Vagina (tissue), 2 donors: ENCODE measurements around the gene RPTOR. TPM values are rescaled to one million over a fixed set of nuclear protein-coding genes. Genes with fewer than 3 reads are reported as not detected.

Experiments
- DNase-seq, 2 donors: peaks; one replicate each; pipeline ENCODE4 v3.0.0-alpha.2; 2017; ENCODE audit errors: extremely low spot score in 2 of 2
- H3K27ac ChIP-seq: fragments of 200-600 bp; sonication (generic); one replicate; pipeline ENCODE4 v1.5.1; 2019
- H3K27me3 ChIP-seq: fragments of 200-600 bp; sonication (generic); one replicate; pipeline ENCODE4 v1.5.1; 2019
- H3K36me3 ChIP-seq, 2 donors: fragments of 200-600 bp; sonication (generic); one replicate each; pipeline ENCODE4 v1.5.1; 2017 to 2019
- H3K4me1 ChIP-seq: fragments of 200-600 bp; sonication (generic); one replicate; pipeline ENCODE4 v1.5.1; 2019
- H3K4me3 ChIP-seq, 2 donors: fragments of 200-600 bp; sonication (generic); 1 replicate in 1 of 2; 2 replicates in 1 of 2; pipeline ENCODE4 v1.5.1; 2016 to 2019
- H3K9me3 ChIP-seq: fragments of 200-600 bp; sonication (generic); one replicate; pipeline ENCODE4 v1.5.1; 2019
- CTCF ChIP-seq, 3 experiments: fragments of 450-650 bp in 2 of 3; fragments of 200-600 bp in 1 of 3; sonication (generic) in 1 of 3; IDR thresholded peaks; one replicate each; pipeline ENCODE4 v1.5.1; 2017 to 2019; ENCODE audit warnings: antibody characterized with exemption in 3 of 3, mild to moderate bottlenecking in 2 of 3, moderate library complexity in 2 of 3
- POLR2A ChIP-seq, 2 donors: fragments of 450-650 bp; IDR thresholded peaks; one replicate each; pipeline ENCODE4 v1.6.1; 2017; ENCODE audit warnings: antibody characterized with exemption in 2 of 2, mild to moderate bottlenecking in 2 of 2, moderate library complexity in 2 of 2
- POLR2AphosphoS5 ChIP-seq, 2 donors: sonication (generic); formaldehyde crosslinking; IDR thresholded peaks; one replicate each; pipeline ENCODE4 v1.9.0; 2017; ENCODE audit warnings: antibody characterized with exemption in 2 of 2, mild to moderate bottlenecking in 2 of 2, low read depth in 1 of 2; ENCODE audit not compliant: insufficient read depth in 1 of 2
- intact Hi-C: fragments of 100-400 bp; cut with DNase I; formaldehyde crosslinking; loops from one replicate; pipeline ENCODE4 v1.15.1; 2023
- total RNA-seq: library from RNA; depleted of rRNA; stranded (reverse); fragments of >200 nt; gene quantifications from one replicate; pipeline ENCODE4 v1.2.3, GENCODE V29; 2016

RPTOR gene
- total RNA-seq, 1 donor from 2014 or later = 38.3 TPM

- TF ChIP-seq POLR2AphosphoS5 (IDR thresholded peaks at IDR 0.05; ENCODE audit: insufficient read depth in 1 of 2, low read depth in 1 of 2) (no peak), CTCF (IDR thresholded peaks at IDR 0.05) (no peak), POLR2A (IDR thresholded peaks at IDR 0.05) (no peak)
- Histone ChIP-seq H3K36me3 (peaks cover 2 to 35% of the 10 kb centered on the region in 2 donors), H3K4me3 (no peak overlapping the region), H3K4me1 (no peaks in the 10 kb centered on the region), H3K27me3 (no peaks in the 10 kb centered on the region), H3K27ac (no peak overlapping the region), H3K9me3 (no peaks in the 10 kb centered on the region)
- DNase-seq = no peak
- intact Hi-C loops = no loop called here
These were observed 340.2 kb downstream of the RPTOR start for GRCh38 chr17:80884811-80885210.

- intact Hi-C loops = no loop called here
- Histone ChIP-seq H3K9me3 (no peaks in the 10 kb centered on the region), H3K27me3 (no peaks in the 10 kb centered on the region), H3K4me1 (peaks cover 3% of the 10 kb centered on the region), H3K27ac (no peak overlapping the region), H3K36me3 (peaks cover 2 to 30% of the 10 kb centered on the region in 2 donors), H3K4me3 (no peak overlapping the region)
- DNase-seq = no peak
- TF ChIP-seq POLR2AphosphoS5 (IDR thresholded peaks at IDR 0.05; ENCODE audit: insufficient read depth in 1 of 2, low read depth in 1 of 2) = no peak
- no peak for TF ChIP-seq CTCF (IDR thresholded peaks at IDR 0.05)
These were observed 341.4 kb downstream of the RPTOR start for GRCh38 chr17:80885947-80886582.

GRCh38 chr17:80886641-80887573 lies 342.3 kb downstream of the RPTOR start:
- TF ChIP-seq POLR2AphosphoS5 (IDR thresholded peaks at IDR 0.05; ENCODE audit: insufficient read depth in 1 of 2, low read depth in 1 of 2) (no peak), CTCF (IDR thresholded peaks at IDR 0.05) (no peak), POLR2A (IDR thresholded peaks at IDR 0.05) (no peak)
- intact Hi-C loops = no loop called here
- Histone ChIP-seq H3K4me3 (no peak overlapping the region), H3K4me1 (peaks cover 12% of the 10 kb centered on the region), H3K9me3 (no peaks in the 10 kb centered on the region), H3K27ac (no peak overlapping the region), H3K36me3 (peaks cover 0 to 30% of the 10 kb centered on the region in 2 donors), H3K27me3 (no peaks in the 10 kb centered on the region)
- no peak for DNase-seq

- Histone ChIP-seq H3K4me1 (peaks cover 18% of the 10 kb centered on the region), H3K36me3 (peaks cover 0 to 30% of the 10 kb centered on the region in 2 donors), H3K27ac (no peak overlapping the region), H3K4me3 (no peak overlapping the region), H3K9me3 (no peaks in the 10 kb centered on the region), H3K27me3 (no peaks in the 10 kb centered on the region)
- intact Hi-C loops = no loop called here
- DNase-seq = no peak
- no peak for TF ChIP-seq POLR2AphosphoS5 (IDR thresholded peaks at IDR 0.05; ENCODE audit: insufficient read depth in 1 of 2, low read depth in 1 of 2)
These were observed 343.1 kb downstream of the RPTOR start for GRCh38 chr17:80887639-80888175.

GRCh38 chr17:80888276-80889160 lies 343.9 kb downstream of the RPTOR start:
- Histone ChIP-seq H3K4me1 (peaks cover 24% of the 10 kb centered on the region), H3K36me3 (peaks cover 0 to 24% of the 10 kb centered on the region in 2 donors), H3K4me3 (no peak overlapping the region), H3K9me3 (no peaks in the 10 kb centered on the region), H3K27ac (no peak overlapping the region), H3K27me3 (no peaks in the 10 kb centered on the region)
- intact Hi-C loops = no loop called here
- TF ChIP-seq CTCF (IDR thresholded peaks at IDR 0.05) = no peak
- no peak for TF ChIP-seq POLR2A (IDR thresholded peaks at IDR 0.05)
- no peak for TF ChIP-seq POLR2AphosphoS5 (IDR thresholded peaks at IDR 0.05; ENCODE audit: insufficient read depth in 1 of 2, low read depth in 1 of 2)
- DNase-seq = no peak
